Measurements from ENCODE around the gene PICALM.

DNA sequence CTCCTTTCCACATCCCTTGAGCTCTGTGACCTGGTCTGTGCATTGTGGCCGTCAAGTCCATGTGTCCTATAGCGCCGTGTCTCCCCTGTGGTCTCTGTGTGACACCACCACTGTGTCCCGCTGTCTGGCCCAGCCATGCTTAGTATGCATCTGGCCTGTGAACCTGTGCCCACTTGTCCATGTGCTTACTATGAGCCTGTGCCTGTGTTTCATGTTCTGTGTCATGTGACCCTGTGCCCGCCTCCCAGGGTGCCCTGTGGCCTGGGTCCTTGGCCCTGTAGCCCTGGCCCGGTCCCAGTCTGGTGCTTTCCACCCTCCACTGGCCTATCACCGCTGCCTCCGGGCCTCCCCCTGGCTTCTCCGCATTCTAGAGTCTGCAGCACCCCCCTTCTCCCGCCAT, 133.1 kb downstream of the PICALM start:
- TF ChIP-seq, protein P1, sequence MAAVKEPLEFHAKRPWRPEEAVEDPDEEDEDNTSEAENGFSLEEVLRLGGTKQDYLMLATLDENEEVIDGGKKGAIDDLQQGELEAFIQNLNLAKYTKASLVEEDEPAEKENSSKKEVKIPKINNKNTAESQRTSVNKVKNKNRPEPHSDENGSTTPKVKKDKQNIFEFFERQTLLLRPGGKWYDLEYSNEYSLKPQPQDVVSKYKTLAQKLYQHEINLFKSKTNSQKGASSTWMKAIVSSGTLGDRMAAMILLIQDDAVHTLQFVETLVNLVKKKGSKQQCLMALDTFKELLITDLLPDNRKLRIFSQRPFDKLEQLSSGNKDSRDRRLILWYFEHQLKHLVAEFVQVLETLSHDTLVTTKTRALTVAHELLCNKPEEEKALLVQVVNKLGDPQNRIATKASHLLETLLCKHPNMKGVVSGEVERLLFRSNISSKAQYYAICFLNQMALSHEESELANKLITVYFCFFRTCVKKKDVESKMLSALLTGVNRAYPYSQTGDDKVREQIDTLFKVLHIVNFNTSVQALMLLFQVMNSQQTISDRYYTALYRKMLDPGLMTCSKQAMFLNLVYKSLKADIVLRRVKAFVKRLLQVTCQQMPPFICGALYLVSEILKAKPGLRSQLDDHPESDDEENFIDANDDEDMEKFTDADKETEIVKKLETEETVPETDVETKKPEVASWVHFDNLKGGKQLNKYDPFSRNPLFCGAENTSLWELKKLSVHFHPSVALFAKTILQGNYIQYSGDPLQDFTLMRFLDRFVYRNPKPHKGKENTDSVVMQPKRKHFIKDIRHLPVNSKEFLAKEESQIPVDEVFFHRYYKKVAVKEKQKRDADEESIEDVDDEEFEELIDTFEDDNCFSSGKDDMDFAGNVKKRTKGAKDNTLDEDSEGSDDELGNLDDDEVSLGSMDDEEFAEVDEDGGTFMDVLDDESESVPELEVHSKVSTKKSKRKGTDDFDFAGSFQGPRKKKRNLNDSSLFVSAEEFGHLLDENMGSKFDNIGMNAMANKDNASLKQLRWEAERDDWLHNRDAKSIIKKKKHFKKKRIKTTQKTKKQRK (IDR thresholded peaks at IDR 0.05; ENCODE audit: low read depth, low read length): no peak
- TF ChIP-seq PAX5 (IDR thresholded peaks at IDR 0.05; ENCODE audit: borderline replicate concordance, low read depth, low read length) (no peak), RAD21 (IDR thresholded peaks at IDR 0.05; ENCODE audit: insufficient read depth, low read depth, low read length) (no peak), CREB1 (IDR thresholded peaks at IDR 0.05; ENCODE audit: low read depth) (no peak), POLR2AphosphoS2 (IDR thresholded peaks at IDR 0.05; ENCODE audit: low read depth, low read length) (no peak)
- TF ChIP-seq, protein P2, sequence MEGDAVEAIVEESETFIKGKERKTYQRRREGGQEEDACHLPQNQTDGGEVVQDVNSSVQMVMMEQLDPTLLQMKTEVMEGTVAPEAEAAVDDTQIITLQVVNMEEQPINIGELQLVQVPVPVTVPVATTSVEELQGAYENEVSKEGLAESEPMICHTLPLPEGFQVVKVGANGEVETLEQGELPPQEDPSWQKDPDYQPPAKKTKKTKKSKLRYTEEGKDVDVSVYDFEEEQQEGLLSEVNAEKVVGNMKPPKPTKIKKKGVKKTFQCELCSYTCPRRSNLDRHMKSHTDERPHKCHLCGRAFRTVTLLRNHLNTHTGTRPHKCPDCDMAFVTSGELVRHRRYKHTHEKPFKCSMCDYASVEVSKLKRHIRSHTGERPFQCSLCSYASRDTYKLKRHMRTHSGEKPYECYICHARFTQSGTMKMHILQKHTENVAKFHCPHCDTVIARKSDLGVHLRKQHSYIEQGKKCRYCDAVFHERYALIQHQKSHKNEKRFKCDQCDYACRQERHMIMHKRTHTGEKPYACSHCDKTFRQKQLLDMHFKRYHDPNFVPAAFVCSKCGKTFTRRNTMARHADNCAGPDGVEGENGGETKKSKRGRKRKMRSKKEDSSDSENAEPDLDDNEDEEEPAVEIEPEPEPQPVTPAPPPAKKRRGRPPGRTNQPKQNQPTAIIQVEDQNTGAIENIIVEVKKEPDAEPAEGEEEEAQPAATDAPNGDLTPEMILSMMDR (IDR thresholded peaks at IDR 0.05 in 2 of 3, conservative IDR thresholded peaks at IDR 0.05 in 1 of 3; ENCODE audit: control insufficient read depth in 2 of 3, extremely low read depth in 1 of 3, insufficient read depth in 1 of 3, low read depth in 3 of 3, low read length in 3 of 3): no peak

Data from GM12878 (cell line).